HG03558 (cell line): Measurements from ENCODE around the gene VSIG10L2.
A peak's percentile ranks its signal among the peaks of the same experiment; 100 is the strongest.

Source experiments
- ATAC-seq: cut with Tn5 transposase; IDR thresholded peaks from one replicate; pipeline ENCODE4 v1.9.1; 2021; ENCODE audit warnings: moderate number of reproducible peaks; ENCODE audit not compliant: unreplicated experiment; ENCODE audit errors: extremely low read depth

VSIG10L2 gene

GRCh38 chr11:125994509-125994908, 48.7 kb downstream of the VSIG10L2 start:
- no peak for ATAC-seq

GRCh38 chr11:125995313-125995712, 49.5 kb downstream of the VSIG10L2 start:
- ATAC-seq, result peak; percentile 62

GRCh38 chr11:125998267-125998666, 52.4 kb downstream of the VSIG10L2 start:
- no peak for ATAC-seq

- no peak for ATAC-seq
Observed at GRCh38 chr11:125999234-125999880, 53.5 kb downstream of the VSIG10L2 start.

- no peak for ATAC-seq
Observed at GRCh38 chr11:126002181-126002580, 56.3 kb downstream of the VSIG10L2 start.
